KBM-7 (cell line): ENCODE data around the gene KDM4E.
"Not testable (repeated sequence)": the region's sequence is repeated elsewhere in the genome, so short reads cannot be mapped to it uniquely, and the experiment has no call there.

Experiments used
- DNase-seq: peaks from one replicate; pipeline ENCODE4 v3.0.0-alpha.2; 2015
- in situ Hi-C: fragments of 300-500 bp; cut with MboI; formaldehyde crosslinking; loops from 2 replicates; pipeline ENCODE4 v1.14.3; 2020; ENCODE audit warnings: low sequenced_read_pairs, low pct_unique_long_range_greater_than_20kb, mixed read lengths

The KDM4E gene

GRCh38 chr11:95045812-95046211 lies 20.8 kb downstream of the KDM4E start:
- in situ Hi-C loops = no loop called here
- no peak for DNase-seq

GRCh38 chr11:95049122-95049521 lies 24.1 kb downstream of the KDM4E start, which contains the start of gene KDM4F:
Gene KDM4F, plus strand, starts transcription at chr11:95049422.
- DNase-seq, in situ Hi-C loops: not testable (repeated sequence)

DNA sequence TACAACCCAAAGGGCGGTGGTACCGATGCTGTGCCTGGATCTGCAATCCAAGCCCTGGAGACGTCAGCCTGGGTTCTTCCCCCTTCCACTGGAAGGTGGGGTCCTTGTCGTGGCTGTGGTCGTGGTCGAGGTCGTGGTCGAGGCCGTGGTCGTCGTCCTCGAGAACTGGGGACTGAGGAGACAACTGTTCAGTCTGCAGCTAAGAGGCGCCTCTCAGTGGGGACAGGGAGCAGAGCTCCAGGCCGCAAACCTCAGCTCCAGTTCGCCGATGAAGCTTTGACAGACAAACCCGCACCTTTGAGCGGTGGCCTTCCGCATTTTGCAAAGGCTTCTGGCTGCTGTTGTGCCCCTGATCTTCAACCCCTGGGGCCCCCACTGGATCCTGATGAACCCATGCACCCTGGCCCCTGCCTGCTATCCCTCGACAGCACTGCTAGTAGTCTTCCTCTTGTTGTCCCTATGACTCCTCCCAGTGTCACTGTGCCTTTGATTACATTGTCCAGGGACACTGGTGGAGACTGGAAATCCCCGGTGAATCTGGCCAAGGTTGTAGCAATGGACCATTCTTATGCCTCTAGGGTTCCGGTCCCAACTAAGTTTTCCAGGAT lies 25.6 kb downstream of the KDM4E start:
- in situ Hi-C loops = no loop called here
- DNase-seq = no peak

GRCh38 chr11:95054356-95054755 lies 29.3 kb downstream of the KDM4E start:
- in situ Hi-C loops = no loop called here

GRCh38 chr11:95055283-95055897 lies 30.3 kb downstream of the KDM4E start:
- DNase-seq = no peak
- in situ Hi-C loops = no loop called here

More at GRCh38 chr11:95054356-95054755, 29.3 kb downstream of the KDM4E start:
- DNase-seq = no peak

GRCh38 chr11:95057959-95058358 lies 32.9 kb downstream of the KDM4E start:
- DNase-seq = no peak
- in situ Hi-C loops = no loop called here

- DNase-seq = no peak
These were observed 33.6 kb downstream of the KDM4E start for GRCh38 chr11:95058621-95059020.

GRCh38 chr11:95059046-95059445 lies 34.0 kb downstream of the KDM4E start:
- in situ Hi-C loops = no loop called here
- DNase-seq = no peak

More at GRCh38 chr11:95058621-95059020, 33.6 kb downstream of the KDM4E start:
- in situ Hi-C loops = no loop called here

DNA sequence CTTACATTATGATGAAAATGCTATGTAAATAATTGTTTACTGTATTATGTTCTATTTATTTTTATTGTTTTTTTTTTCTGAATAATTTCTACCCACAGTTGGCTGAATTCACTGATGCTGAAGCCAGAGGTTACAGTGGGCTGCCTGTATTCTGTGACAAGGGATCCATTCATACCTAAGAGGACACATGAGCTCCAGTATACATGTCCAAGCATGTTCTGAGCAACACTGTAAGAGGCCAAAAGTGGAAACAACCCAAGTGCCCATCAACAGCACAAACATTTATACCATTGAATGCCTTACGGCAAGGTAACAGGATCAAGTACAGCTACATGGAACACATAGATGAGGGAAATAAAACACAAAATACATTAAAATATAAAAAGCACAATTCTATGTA lies 40.3 kb downstream of the KDM4E start:
- DNase-seq = peak; percentile 28
- in situ Hi-C loops = no loop called here

- no peak for DNase-seq
- in situ Hi-C loops = no loop called here
These were observed 41.6 kb downstream of the KDM4E start, which contains the start of gene SRSF8 for GRCh38 chr11:95066716-95067038. Gene SRSF8, plus strand, starts transcription at chr11:95066919. Its CDS starts 308 bp downstream, at chr11:95067227.

- peak; percentile 76 for DNase-seq
- in situ Hi-C loops = no loop called here
These were observed 42.2 kb downstream of the KDM4E start for GRCh38 chr11:95067039-95067840.

GRCh38 chr11:95067841-95068219 lies 42.8 kb downstream of the KDM4E start:
- DNase-seq = no peak

DNA sequence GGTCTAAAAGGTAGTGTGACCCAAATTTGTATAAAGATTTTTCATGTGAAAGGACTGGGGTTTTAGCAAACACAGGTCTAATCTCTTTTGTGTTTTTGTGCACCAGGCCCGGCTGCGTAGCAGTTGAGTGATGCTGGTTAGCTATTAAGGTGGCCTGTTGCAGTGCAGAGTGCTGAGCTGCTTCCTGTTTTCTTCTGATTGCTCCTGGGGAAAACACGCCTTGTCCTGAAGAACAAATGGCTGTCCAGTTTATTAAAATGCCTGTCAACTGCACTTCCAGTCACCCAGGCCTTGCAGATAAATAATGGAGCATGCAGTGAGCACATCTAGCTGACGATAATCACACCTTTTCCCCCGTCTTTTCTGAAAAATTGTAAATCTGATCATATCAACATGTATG lies 43.5 kb downstream of the KDM4E start:
- in situ Hi-C loops = no loop called here
- peak; percentile 93 for DNase-seq

More at GRCh38 chr11:95067841-95068219, 42.8 kb downstream of the KDM4E start:
- in situ Hi-C loops = no loop called here

- in situ Hi-C loops = no loop called here
- no peak for DNase-seq
These were observed 45.4 kb downstream of the KDM4E start for GRCh38 chr11:95070471-95070870.

- in situ Hi-C loops = no loop called here
- DNase-seq = no peak
These were observed 47.9 kb downstream of the KDM4E start for GRCh38 chr11:95072948-95073347.

GRCh38 chr11:95074792-95075563 lies 49.9 kb downstream of the KDM4E start:
- no peak for DNase-seq
- in situ Hi-C loops = no loop called here

DNA sequence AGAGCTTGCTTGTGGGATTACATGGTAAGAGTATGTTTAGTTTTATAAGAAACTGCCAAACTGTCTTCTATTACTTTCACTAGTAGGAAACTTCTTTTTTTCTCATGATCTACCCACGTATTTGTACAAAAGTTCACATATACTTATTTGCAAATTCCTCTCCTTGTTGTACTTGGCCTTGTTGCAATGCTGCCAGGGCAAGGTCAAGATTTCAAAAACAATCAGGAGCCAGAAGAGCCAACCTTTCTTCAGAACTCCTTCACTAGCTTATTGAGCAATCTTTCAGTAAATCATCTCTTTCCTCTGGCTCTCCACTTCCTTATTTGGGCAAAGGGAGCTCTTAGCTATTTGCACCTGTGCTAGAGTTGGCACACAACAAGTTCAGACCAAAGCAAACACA lies 51.4 kb downstream of the KDM4E start:
- in situ Hi-C loops = no loop called here
- peak; percentile 34 for DNase-seq

DNA sequence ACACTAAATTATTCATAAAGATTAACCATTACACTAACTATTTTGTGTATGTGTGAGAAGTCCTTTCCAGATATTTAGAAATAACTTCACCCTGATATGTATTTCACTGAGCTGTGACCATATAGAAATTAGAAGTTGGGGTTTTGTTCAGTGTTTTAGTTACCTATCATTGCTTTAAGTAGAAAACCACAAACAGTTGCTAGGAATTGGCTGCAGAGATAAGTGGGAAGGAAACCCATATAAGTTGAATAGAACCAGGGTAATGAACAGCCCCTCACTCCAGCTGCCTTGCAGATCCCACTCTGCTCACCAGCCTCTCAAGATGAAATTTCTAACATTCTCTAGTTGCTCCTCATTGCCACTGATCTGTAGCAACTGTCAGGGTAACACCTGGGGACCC lies 51.9 kb downstream of the KDM4E start:
- in situ Hi-C loops = no loop called here
- DNase-seq = no peak
